Central memory CD4-positive, alpha-beta T cell (primary cell): ENCODE results near the gene MTRFR.
"Not testable (repeated sequence)": the region's sequence is repeated elsewhere in the genome, so short reads cannot be mapped to it uniquely, and the experiment has no call there.

Source experiments
- DNase-seq: peaks from one replicate; pipeline ENCODE4 v3.0.0; 2022
- total RNA-seq, 3 experiments: gene quantifications; one replicate each; lab custom pipeline; 2026; lab: John Stamatoyannopoulos, UW

MTRFR gene
- total RNA-seq: 27.6 to 63.4 (median 30.5) reads per million in 3 experiments

- peak; percentile 100 for DNase-seq
Measured at GRCh38 chr12:123232807-123233504, at the start of gene MTRFR, which contains the start of gene MPHOSPH9. TSS of gene MTRFR (plus strand) at chr12:123233436. CDS start at chr12:123253675, 20,239 bp downstream. TSS of gene MPHOSPH9 (minus strand) at chr12:123233141. CDS start at chr12:123230364, 2,777 bp downstream.

- DNase-seq: no peak
Measured at GRCh38 chr12:123187637-123188036, 45.6 kb upstream of the MTRFR start.

- DNase-seq: no peak
Measured at GRCh38 chr12:123199936-123200335, 33.3 kb upstream of the MTRFR start.

GRCh38 chr12:123200414-123200813 lies 32.8 kb upstream of the MTRFR start:
- DNase-seq: no peak

GRCh38 chr12:123206794-123207193 lies 26.4 kb upstream of the MTRFR start:
- not testable (repeated sequence) for DNase-seq

- not testable (repeated sequence) for DNase-seq
Measured at GRCh38 chr12:123207815-123208214, 25.4 kb upstream of the MTRFR start.

- peak; percentile 61 for DNase-seq
Measured at GRCh38 chr12:123223241-123223668, 10.0 kb upstream of the MTRFR start.

- no peak for DNase-seq
Measured at GRCh38 chr12:123225443-123225842, 7.8 kb upstream of the MTRFR start.

- DNase-seq: no peak
Measured at GRCh38 chr12:123227581-123228258, 5.5 kb upstream of the MTRFR start.

- DNase-seq: no peak
Measured at GRCh38 chr12:123229051-123229450, 4.2 kb upstream of the MTRFR start.

- no peak for DNase-seq
Measured at GRCh38 chr12:123231931-123232330, 1.3 kb upstream of the MTRFR start.

GRCh38 chr12:123232472-123232806 lies 797 bp upstream of the MTRFR start:
- no peak for DNase-seq

- no peak for DNase-seq
Measured at GRCh38 chr12:123233505-123234308, 471 bp downstream of the MTRFR start.

GRCh38 chr12:123237646-123238329 lies 4.6 kb downstream of the MTRFR start:
- DNase-seq: peak; percentile 51

- DNase-seq: no peak
Measured at GRCh38 chr12:123238330-123238682, 5.1 kb downstream of the MTRFR start.

GRCh38 chr12:123238961-123239360 lies 5.7 kb downstream of the MTRFR start:
- DNase-seq: no peak

- DNase-seq: no peak
Measured at GRCh38 chr12:123242116-123242904, 9.1 kb downstream of the MTRFR start.

- DNase-seq: no peak
Measured at GRCh38 chr12:123243671-123244262, 10.5 kb downstream of the MTRFR start.

- no peak for DNase-seq
Measured at GRCh38 chr12:123245678-123246077, 12.4 kb downstream of the MTRFR start.

- DNase-seq: not testable (repeated sequence)
Measured at GRCh38 chr12:123248129-123248528, 14.9 kb downstream of the MTRFR start.

- DNase-seq: not testable (repeated sequence)
Measured at GRCh38 chr12:123248996-123249741, 15.9 kb downstream of the MTRFR start.
